Erythroblast (primary cell): Measurements from ENCODE around the gene FAM168A.
A peak's percentile ranks its signal among the peaks of the same experiment; 100 is the strongest.

ENCODE experiments used
- DNase-seq, 2 experiments: peaks; one replicate each; lab custom pipeline; 2025; lab: John Stamatoyannopoulos, UW
- GATA1 ChIP-seq: IDR thresholded peaks from 2 replicates; pipeline ENCODE4 v1.6.1; 2011; ENCODE audit warnings: low read depth, mild to moderate bottlenecking, control low read depth, low read length, moderate library complexity
- POLR2A ChIP-seq: IDR thresholded peaks from 2 replicates; pipeline ENCODE4 v1.6.1; 2011; ENCODE audit warnings: mild to moderate bottlenecking, low read length

The FAM168A gene

DNA sequence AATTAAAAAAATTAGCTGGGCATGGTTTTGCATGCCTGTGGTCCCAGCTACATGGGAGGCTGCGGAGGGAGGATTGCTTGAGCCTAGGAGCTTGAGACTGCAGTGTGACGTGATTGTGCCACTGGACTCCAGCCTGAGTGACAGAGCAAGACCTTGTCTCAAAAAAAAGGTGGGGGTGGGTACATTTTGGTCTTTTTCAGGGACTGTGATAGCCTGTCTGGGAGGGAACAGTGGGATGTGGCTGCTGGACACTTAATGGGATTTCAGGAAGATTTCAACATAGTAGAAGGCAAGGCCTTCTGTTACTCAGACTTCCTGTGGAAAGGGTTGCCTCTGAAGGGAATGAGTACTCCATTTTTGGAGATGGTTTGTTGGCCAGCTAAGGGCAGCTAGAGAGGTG is 181.1 kb downstream of the FAM168A start:
- DNase-seq: no peak
- TF ChIP-seq POLR2A (no peak), GATA1 (no peak)

DNA sequence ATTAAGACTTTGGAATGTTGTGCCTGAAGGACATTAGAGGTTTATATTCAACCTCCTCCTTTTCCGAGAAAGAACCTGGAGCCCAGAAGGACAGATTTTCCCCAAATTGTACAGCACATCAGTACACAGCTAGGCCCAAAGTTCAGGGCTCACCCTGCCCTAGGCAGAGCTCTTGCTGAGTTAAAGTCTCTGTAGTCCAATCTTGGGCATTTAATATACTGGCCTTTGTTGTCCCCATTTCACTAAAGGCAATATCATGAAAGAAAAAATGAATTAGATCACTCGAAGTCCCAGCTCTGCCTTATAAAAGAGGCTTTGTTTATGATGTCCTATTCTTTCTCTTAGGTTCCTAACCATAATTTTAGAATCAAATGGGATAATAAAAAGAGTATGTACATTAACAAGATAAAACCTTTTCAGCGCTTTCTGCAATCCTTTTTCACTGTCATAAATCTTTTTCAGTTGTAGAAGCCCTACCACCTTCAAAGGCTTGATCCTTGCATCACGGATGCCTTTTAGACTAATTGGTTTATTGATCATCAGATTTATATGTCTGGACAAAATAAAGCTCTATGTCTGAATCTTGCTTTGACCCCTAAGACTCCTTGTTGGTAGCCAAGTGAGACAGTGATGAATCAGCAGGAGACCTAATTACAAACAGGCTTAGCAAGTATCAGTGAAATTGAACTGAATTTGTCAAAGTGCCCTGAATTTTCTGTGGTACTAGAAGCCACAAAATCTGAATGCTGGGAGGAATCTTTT is 181.9 kb downstream of the FAM168A start:
- TF ChIP-seq GATA1 (no peak), POLR2A (no peak)
- DNase-seq: no peak

DNA sequence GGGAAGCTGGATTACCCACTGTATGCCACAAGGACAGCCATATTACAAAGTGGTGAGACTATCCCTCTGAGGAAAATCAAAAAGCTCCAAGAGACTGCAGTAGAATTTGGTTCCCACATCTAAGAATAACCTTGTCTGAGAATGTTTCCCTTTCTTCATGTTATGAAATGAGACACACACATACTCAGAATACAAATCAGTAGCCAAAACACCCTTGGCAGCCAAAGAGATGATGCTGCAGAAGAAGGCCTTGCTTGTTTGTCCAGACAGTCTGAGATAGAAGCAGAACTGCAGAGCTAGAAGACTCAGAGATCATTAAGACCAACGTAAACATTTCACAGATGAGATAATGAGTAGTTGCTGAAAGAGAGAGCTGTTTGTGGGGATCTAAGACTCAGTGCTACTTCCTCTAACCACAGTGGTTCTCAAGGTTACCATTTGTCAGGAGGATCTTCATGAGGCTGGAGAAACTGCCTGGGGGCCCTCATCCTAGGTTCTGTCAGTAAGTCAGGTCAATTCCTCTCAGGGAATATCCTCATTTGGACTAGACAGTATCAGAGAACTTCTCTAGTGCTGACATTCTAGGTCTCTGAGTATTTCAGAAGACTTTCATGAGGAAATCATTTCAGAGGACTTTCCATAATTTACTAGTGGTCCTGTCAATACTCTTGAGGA is 182.8 kb downstream of the FAM168A start:
- DNase-seq: no peak
- TF ChIP-seq POLR2A: no peak

DNA sequence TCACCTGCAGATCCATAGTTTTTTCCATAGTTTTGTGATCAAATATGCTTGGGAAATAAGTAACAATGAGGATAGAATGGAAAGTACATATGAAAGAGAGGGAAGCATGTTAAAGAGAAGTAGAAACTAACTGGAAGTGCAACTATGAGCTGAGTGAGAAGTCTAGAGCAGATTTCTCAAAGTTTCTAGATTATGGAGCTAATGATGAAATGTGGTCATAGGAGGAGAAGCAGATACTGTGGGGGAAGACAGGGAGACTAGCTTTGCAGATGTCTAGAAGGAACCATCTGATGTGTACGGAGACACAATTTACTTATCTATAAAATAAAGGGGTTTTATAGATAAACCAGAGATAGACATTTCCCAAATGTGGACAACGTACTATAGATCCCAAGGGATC is 184.7 kb downstream of the FAM168A start:
- DNase-seq: no peak
- TF ChIP-seq POLR2A: no peak
- no peak for TF ChIP-seq GATA1

DNA sequence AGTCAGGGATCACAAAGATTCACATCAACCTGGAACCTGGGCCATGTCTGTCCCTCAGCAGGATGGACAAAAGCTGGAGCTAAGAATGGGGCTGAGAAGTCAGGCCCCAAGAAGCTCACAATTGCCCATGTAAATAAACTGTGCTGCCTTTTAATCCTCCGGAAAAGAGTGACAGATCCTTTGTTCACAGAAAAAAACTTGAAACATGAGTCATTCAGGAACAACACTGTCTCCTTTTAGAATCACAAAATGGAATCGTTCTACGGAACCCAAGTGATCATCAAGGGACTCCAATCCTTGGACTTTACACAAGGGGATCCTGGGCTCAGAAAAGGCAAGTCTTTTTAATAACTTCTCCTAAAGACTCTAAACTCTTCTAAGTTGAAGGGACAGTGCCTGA is 185.6 kb downstream of the FAM168A start:
- DNase-seq: no peak
- TF ChIP-seq GATA1: no peak
- TF ChIP-seq POLR2A: no peak

DNA sequence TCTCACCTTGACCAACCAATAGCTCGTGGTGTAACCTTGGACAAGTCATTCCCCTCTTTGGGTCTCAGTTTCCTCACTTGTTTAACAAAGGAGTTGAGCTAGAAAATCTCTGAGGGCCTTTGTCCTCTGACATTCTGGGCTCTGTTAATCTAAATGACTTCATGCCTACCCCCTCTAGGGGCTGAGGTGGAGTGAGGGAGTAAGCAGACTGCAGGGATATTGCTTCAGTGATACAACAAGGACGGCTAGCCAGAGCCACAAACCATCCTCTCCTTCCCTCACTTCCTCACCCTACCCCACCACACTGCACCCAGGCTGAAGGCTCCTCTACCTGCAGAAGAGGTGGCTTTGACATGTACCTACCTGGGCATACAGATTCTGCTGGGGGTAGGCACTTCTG is 186.9 kb downstream of the FAM168A start:
- DNase-seq: no peak
- TF ChIP-seq GATA1 (no peak), POLR2A (no peak)

DNA sequence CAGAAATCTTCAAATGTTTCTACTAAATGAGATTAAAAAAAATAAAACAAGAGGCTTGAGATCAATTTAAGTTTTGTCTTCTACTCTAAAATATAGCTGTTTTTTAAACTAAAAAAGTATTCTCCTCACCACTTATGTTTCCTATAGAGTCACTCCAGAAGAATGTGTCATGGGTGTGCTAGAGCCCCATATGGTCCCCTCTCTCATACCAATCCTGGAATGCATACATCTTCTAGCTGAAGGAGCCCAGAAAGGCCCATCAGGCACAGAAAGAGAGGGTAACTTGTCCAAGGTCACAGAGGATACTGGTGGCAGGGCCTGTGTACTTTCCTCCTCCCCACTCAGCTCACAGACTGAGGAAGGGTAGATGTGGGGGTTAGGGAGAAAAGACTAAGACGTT is 187.3 kb downstream of the FAM168A start:
- no peak for TF ChIP-seq POLR2A
- no peak for TF ChIP-seq GATA1
- no peak for DNase-seq

DNA sequence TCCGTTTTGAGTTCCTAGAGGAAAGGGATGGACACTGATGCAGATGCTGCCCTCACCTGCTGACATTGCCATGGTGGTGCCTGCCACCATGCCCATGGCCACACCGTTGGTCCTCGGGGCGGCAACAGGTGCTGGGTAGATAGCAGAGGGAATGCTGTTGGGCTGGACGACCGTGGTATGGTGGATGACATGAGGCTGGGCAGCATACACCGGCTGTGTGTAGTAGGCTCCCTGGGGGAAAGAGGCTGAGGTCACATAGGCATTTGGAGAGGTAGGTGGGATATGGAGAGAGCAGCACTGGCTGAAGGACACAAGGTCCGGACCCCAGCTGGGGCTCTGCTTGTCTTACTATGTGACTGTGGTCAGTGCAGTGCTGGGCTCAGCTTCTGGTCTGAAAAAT is 188.5 kb downstream of the FAM168A start:
- no peak for DNase-seq
- TF ChIP-seq GATA1: no peak
- TF ChIP-seq POLR2A: no peak

DNA sequence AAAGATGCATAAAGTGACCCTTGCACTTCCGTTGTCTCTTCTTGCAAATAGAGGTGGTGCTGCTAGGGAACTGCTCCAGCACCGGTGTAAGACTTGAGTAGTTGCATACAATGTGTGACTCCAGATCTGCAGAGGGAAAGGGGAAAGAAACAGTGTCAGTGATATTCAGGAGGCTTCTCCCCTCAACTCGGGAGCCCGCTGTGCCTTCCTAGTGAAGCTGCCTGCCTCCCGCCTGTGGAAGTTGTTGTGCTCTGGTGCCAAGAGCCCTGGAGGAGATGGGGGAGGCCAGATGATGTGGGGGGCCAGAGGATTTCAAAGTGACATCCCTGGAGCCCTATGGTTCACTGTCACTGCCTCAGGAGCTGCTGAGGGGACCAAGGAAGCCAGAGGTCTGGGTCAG is 191.3 kb downstream of the FAM168A start:
- TF ChIP-seq POLR2A: no peak
- TF ChIP-seq GATA1: no peak
- DNase-seq: no peak

DNA sequence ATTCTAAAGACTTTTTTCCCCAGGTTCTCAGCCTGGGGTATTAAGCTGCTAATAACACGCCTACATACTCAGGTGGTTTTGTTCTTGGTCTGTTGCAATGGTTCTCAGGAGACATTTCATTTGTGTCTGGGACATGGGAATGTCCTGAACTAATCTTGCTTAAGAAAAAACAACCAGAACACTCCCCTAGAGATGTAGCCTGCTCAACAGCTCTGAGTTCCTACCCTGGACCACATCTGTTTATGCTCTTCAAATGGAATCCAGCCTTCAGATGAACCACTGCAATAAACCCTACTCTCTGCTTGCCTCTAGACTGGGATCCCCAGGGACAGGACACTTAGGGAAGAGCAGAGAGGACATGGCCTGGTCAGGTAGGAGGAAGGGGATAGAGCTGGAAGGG is 191.8 kb downstream of the FAM168A start:
- no peak for DNase-seq
- TF ChIP-seq POLR2A: no peak
- TF ChIP-seq GATA1: no peak

DNA sequence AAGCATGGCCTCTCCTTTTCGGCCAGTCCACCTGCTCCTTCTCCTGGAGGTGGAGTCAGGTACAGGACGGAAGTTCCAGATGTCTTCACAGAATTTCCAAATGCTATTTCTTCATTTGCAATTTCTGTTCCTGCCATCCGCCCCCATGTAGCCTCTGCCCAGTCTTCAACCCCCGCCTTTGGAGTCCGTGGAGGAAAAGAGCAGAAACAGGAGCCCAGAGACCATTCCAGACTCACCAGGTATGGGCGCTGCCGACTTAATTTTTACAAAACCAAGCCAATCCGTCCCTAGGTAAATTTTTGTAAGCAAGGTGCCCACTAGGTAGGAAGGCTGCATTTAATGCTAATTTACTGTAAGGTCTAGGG is 192.8 kb downstream of the FAM168A start:
- no peak for TF ChIP-seq GATA1
- no peak for TF ChIP-seq POLR2A
- no peak for DNase-seq

DNA sequence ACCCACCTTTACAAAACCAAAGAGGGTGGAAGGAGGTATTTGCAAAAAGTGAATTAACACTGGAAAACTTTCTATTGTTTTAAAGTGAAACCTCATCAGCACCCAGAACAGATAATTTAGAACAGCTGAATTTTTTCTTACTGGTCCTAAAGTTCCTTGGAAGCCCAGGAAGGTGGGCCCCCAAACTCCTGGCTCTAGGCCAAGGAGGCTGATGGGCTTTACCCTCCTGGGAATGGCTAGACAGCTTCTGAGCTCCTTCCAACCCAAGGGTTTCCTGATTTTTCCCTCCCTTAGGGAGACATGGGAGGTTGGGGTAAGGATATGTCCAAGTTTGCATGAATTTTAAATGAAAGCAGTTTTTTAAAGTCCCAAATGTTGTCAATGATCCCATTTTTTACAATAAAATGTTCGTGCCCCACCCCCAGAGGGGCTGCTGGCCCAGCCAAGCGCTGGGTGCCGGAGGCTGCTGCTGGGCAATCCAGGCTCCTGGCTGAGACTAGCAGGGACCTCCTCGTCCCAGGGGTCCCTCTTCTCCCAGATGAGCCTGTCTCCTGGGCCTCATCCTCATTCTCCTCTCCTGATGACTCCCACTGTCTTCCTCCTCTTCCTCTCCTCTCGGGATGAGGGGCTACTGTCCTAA is 193.3 kb downstream of the FAM168A start:
- TF ChIP-seq POLR2A: no peak
- TF ChIP-seq GATA1: no peak
- no peak for DNase-seq

DNA sequence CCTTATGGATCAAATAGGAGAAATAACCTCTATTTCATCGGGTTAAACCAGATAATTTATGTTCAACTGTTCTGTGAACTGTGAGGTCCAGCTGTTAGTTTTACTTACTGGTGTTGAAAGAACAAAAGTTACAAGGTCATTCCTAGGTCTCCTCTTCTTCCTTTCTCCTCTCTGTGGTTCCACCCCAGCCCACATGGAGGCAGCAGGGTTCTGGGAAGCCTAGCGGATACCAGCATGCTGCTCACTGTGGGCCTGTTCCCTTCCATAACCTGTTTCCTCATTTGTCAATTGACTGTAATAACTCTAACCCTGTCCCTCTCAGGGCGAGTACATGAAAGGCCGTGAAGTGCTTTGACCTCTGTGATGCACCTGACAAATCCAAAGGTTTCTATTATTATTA is 193.9 kb downstream of the FAM168A start:
- TF ChIP-seq POLR2A: no peak
- no peak for TF ChIP-seq GATA1
- peak; percentile 22 to 30 for DNase-seq

DNA sequence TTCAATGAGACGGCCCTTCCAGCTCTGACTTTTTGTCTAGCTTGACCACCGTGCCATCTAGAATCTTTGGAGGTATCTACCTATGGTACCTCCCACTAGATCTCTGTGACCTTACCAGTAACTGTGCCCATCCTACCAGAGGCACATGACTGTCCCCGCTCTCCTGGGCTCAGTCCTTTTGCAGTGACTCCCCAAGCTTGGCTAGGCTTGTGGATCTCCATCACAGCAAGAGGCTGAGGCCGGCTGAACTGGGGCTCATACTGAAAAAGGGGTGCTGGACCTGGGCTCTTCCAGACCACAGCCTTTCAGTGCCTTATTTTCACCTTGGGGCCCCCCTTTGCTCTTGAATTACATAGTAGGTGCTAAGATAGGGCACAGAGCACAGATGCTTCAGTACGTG is 194.4 kb downstream of the FAM168A start:
- no peak for TF ChIP-seq POLR2A
- no peak for TF ChIP-seq GATA1
- no peak for DNase-seq

DNA sequence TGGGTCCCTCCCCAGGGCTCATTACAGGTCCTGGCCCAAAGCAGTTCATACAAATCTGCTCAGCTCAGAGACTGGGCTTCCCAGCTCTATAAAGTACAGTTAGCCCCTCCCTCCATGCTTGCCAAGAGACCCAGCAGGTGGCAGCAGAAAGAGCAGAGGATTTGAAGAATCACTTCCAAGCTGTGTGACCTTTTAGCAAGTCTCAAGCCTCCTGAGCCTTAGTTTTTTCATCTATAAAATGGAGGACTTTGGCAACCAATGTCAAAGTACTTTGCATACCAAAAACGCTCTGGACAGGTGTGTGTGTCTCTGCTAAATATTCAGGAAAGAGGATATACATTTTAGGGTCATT is 195.1 kb downstream of the FAM168A start:
- DNase-seq: peak; percentile 22 to 31

More for the DNA sequence above, 195.1 kb downstream of the FAM168A start:
- TF ChIP-seq POLR2A (no peak), GATA1 (no peak)
